Inflammatory macrophage (primary cell): ENCODE data around the gene TDRKH.

Source experiments
- DNase-seq, 2 donors: peaks; one replicate each; pipeline ENCODE4 v3.0.0-alpha.2; 2020 to 2022

TDRKH gene

GRCh38 chr1:151823175-151823574 lies 32.9 kb upstream of the TDRKH start:
- no peak for DNase-seq

DNA sequence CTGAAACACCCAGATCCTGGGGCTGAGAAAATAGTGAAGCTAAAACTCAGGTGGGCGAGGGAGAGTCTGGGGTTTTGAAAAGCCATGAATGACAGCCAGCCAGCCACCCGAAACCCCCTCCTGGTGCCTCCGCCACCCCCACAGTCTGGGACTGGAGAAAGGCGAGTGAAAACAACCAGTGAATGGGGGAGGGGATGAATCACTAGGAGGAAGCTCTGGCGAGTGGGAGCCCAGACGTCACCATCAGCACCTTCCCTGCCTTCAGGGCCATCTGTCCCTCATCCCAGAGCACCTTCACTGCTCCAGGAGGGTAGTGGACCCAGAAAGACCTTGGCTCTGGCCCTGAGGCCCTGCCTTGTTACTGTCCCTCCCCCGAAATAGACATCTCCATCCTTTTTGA lies 32.1 kb upstream of the TDRKH start:
- DNase-seq = peak in 1 of 2 donors; percentile 52

- no peak for DNase-seq
Measured at GRCh38 chr1:151820940-151821339, 30.6 kb upstream of the TDRKH start.

- DNase-seq = no peak
Measured at GRCh38 chr1:151819976-151820623, 29.8 kb upstream of the TDRKH start.

DNA sequence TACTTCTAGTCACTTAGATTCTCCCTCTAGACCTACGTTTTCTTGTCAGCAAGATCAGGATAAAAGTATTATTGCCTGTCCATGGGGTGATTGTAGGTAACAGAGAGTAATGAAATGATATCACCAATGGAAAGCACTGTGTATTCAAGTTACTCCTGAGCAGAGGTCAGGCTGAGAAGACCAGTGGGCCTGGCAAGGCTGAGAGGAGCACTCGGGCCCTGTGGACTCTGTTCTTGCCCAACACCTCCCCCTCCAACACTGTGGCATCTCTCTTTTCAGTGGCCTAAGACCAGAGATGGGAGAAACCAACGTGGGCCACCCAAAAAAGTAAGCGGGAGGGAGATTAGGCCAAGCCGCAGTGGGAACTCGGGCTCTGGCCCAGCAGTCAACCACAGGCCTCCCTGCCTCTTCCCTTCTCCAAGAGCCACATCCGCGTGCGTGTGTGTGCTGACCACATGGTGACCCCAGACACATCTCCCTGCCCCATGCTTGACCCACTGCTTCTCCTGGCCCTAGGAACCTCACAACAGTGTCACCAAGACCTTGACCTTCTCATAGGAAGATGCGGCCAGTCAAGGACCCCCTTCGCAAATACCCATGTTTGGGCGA lies 29.0 kb upstream of the TDRKH start:
- no peak for DNase-seq

DNA sequence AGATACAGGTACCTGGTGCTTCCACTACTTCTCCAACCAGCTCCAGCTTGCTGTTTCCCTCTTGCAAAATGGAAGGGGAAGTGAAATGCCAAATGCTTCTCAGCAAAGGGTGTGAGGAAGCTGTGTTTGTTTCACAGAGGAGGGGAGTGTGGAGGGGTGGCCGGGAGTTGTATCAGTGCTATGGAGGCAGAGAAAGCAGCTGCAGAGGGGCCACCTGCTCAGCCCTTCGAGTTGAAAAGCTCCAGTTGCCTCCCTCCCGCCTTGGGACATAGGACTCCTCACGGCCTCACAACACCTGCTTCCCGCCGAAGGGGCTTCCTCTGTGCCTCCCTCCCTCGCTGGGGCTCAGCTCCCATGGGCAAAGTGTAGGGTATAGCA lies 27.0 kb upstream of the TDRKH start:
- peak; percentile 52 to 54 for DNase-seq

DNA sequence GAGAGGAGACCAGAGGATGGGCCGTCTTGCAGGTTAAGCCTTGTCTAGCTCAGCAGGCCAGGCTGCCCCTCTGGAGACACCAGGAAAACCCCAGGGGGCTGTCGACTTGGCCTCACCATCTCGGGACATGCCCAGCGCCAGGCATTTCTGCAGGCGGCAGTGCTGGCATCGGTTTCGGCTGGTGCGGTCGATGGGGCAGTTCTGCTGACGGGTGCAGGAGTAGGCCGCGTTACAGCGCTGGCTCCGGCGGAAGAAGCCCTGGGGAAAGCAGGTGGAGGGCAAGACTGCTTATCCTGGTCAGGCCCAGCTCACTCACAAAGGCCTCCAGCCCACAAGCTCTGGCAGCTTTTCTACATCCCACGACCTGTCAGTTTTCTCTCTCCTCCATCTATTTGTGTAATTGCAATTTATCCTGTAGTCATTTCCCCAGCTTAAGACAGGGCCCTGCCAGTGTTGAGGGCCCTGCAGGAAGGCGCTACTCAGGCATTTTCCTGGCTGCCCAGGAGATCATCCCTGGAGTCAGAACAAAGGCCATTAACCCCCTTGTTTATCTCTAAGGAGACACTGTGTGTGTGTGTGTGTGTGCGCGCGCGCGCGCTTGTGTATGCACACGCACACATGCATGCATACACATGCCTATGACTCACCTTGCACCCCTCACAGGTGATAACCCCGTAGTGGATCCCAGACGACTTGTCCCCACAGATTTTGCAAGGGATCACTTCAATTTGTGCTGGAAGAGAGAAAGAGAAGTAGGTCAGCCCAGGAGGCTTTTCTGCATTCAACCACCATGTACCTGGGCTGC lies 26.4 kb upstream of the TDRKH start:
- DNase-seq = no peak

DNA sequence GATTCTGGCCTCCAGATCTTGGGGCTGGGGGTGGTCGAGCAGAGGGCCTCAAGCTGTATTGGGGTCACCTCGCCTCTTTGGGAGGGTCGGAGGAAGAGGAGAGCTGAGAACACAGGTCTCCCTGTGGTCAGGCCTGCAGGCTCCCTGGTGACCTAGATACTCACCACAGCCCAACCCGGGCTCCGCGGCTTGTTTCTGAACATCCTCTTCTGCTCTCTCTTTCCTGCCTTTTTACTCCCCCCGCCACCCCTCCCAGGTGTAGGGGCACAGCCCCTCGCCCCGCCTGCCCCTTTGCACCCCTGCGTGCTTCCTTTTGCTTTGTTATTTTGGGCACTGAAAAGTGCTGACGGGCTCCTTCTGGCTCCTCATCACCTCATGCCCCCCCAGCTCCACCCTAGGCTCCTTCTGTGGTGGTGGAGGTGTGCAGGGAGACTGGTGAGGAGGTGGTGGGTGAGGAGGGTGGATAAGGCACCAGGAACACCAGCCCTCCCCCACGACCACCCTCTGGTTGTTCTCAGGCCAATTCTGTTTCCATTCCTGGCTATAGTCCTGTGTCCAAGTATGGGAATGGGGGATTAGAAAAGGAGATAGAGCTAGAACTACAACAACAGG lies 25.5 kb upstream of the TDRKH start:
- no peak for DNase-seq

- no peak for DNase-seq
Measured at GRCh38 chr1:151814971-151815545, 24.8 kb upstream of the TDRKH start.

- no peak for DNase-seq
Measured at GRCh38 chr1:151814426-151814825, 24.1 kb upstream of the TDRKH start.

GRCh38 chr1:151813271-151813977 lies 23.1 kb upstream of the TDRKH start:
- no peak for DNase-seq

GRCh38 chr1:151811181-151811580 lies 20.9 kb upstream of the TDRKH start:
- no peak for DNase-seq

DNA sequence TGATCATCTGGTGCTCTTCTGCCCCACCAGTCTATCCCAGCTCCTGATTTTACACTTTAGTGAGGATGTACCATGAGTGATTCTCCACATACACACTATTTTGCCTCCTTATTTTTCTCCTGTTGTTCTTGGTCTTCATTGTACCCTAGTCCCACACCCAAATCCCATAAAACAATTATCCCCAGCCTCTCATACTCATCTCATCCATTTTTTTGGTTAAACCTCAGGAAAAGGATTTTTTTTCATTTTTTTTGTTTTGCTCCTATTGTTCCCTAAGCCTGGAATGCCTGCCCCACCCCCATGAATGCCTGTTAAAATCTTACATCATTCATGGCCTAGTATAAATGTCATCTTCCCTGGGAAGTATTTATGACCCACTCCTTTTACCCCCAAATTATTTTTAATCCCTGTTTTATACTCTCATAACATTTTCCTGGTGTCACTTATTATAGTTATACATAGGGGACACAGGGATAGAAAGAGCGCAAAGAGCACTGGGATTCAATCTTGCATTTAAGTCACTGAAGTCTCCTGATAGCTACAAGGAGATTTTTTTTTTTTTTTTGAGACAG lies 19.8 kb upstream of the TDRKH start:
- DNase-seq = no peak

GRCh38 chr1:151809290-151809984 lies 19.1 kb upstream of the TDRKH start:
- DNase-seq = peak in 1 of 2 donors; percentile 22

DNA sequence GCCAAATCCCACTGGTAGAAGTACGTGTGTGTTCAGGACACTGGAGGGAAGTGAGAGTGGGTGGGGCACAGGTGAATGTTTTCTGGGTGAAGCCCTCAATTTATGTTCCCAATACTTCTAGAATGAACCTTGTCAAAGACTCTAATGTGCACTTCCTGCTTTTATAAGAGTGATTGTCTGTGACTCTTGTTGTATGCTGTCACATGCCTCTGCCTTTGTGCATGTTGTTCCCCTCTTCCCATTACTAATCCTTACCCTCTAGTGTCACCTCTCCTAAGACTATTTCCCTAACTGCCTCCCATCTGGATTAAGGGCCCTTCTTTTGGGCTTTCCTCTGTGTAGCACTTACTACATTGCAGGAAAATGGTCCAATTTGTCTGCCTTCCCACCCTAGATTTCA lies 17.5 kb upstream of the TDRKH start:
- DNase-seq = peak; percentile 15 to 31

- no peak for DNase-seq
Measured at GRCh38 chr1:151807131-151807530, 16.8 kb upstream of the TDRKH start.

DNA sequence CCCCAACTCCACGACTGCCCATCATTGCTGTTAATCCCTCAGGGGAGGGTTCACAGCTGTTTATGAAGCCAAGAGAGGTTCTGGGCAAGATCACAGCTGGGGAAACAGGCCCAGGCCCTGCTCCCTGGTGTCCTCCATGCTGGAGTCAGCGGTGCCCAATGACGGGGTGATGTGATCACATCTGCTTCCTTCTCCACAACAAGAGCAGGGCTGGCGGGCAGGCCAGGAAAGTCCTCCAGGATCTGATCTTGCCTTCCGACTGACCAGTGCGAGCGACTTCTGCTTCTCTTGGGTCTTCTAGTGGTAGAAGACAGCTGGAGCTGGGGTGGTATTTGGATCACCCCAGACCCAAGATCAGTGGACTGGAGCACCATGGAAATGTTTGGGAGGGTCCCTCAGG lies 15.9 kb upstream of the TDRKH start:
- no peak for DNase-seq

DNA sequence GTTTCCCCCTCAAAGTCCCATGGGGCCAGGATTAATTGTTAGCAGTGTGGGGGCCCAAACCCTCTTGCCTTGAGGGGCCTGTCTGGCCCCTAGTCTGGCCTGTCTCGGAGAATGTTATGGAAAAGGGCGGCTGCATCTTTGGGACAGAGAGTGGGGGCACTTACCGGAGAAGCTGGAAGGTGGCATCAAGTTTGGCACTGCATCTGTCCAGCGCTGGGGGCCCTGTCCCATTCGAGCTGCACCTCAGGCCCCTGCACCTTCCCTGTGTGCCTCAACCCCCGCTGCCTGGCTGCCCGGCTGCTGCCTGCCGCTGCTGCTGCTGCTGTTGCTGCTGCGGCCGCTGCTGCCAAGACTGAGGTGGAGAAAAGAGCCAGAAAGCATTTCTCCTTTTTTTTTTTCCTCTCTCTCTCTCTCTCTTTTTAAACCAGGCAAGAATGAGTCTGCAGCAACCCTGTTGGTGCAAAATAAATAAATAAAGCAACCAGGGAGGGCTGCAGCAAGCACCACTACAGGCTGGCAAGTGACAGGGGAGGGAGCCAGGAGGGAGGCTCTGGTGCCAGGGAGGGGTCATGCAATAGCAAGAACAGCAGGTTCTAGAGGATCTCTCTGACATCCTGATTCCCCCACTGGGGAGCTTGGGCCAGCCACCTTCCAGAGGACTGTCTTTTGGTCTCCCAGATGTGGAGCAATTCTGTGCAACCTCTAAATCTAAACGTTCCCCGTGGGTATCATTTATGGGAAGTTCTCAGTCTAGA lies 14.9 kb upstream of the TDRKH start, which contains the start of gene LINGO4:
LINGO4 (minus strand) TSS at position 354 of the 755 bp plus-strand sequence. CDS start 2,715 bp downstream, outside the sequence.
- DNase-seq = no peak

DNA sequence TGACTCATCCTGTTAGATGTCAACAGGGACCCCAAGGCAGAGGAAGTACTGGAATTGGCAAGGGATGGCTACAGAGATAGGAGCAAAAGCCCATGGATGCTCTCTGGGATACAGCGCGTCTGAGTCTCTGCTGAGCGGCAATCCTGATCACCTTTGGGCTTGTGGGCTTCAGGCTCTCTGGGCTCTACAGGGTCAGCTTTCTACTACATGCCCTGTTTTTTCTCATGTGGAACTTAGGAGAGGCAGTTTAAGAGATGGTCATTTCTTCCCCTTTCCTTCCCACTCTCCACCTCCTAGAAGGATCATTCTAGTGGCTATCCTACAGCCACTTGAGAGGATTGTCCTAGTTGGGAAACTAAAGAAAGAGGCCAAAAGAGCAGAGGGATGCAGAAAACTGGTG lies 13.6 kb upstream of the TDRKH start:
- no peak for DNase-seq

GRCh38 chr1:151803164-151803563 lies 12.9 kb upstream of the TDRKH start:
- DNase-seq = no peak

DNA sequence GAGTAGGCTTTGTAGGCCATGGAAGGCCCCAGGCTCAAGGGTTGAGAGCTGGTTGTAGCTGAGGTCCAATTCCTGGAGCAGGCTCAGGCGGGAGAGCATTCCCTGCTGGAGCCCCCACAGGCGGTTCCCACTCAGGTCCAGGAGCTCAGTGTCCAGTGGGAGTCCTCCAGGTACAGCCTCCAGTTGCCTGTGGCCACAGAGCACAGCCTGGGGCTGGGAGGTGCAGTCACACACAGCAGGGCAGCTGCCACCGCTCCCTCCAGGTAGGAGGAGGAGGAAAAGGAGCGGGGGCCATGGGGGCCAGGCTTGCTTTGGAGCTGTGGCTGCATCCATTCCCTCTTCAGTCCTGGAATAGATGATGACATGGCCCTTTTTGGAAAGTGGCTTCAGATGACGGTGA lies 12.1 kb upstream of the TDRKH start:
- no peak for DNase-seq
